ENCODE measurements around the gene EYA2. TPM values are rescaled to one million over a fixed set of nuclear protein-coding genes. Genes with fewer than 3 reads are reported as not detected.

EYA2 gene
- total and polyA plus RNA-seq, 11 donors = 0.30 to 4.2 (median 0.70) TPM

GRCh38 chr20:47125758-47126591, 231.3 kb downstream of the EYA2 start:
- DNase-seq (peak in 1 of 5 donors; percentile 41), ATAC-seq (peak in 3 of 4 donors; percentile 29 to 56 (median 55))
- Histone ChIP-seq H3K36me3 (no peaks in the 10 kb centered on the region), H3K4me1 (peaks cover 0 to 42% (median 19%) of the 10 kb centered on the region in 12 donors), H3K27ac (peak overlapping the region in 8 of 12 donors; percentile 37 to 93 (median 54)), H3K27me3 (no peaks in the 10 kb centered on the region), H3K9me3 (no peaks in the 10 kb centered on the region), H3K4me3 (no peak overlapping the region)
- TF ChIP-seq POLR2A (IDR thresholded peaks at IDR 0.05) (no peak), CTCF (IDR thresholded peaks at IDR 0.05) (no peak)
- 73 to 78% (median 74%) methylated on average over 14 to 20 of the region's 20 CpGs for WGBS, 4 donors
- intact Hi-C loops (cut with DNase I) = no loop called here

- no peaks in the 10 kb centered on the region for H3K27me3 ChIP-seq
- ATAC-seq = no peak
- H3K36me3 ChIP-seq = no peaks in the 10 kb centered on the region
- intact Hi-C loops (cut with DNase I) = no loop called here
- no peak overlapping the region for H3K27ac ChIP-seq
- H3K9me3 ChIP-seq = no peaks in the 10 kb centered on the region
- TF ChIP-seq CTCF (IDR thresholded peaks at IDR 0.05) (no peak), POLR2A (IDR thresholded peaks at IDR 0.05) (no peak)
- WGBS, 4 donors = 82 to 89% (median 87%) methylated on average over 5 of the region's 5 CpGs
- no peak for DNase-seq
- no peak overlapping the region for H3K4me3 ChIP-seq
- H3K4me1 ChIP-seq = peaks cover 0 to 42% (median 19%) of the 10 kb centered on the region in 12 donors
These were observed 232.1 kb downstream of the EYA2 start for GRCh38 chr20:47126709-47127108.

GRCh38 chr20:47127546-47127945, 232.9 kb downstream of the EYA2 start:
- 72 to 80% (median 79%) methylated on average over 5 of the region's 5 CpGs for WGBS, 4 donors
- H3K27ac ChIP-seq = peak overlapping the region in 1 of 12 donors; percentile 30
- ATAC-seq = no peak

More at GRCh38 chr20:47127546-47127945, 232.9 kb downstream of the EYA2 start:
- intact Hi-C loops (cut with DNase I) = no loop called here
- Histone ChIP-seq H3K4me3 (no peak overlapping the region), H3K9me3 (no peaks in the 10 kb centered on the region), H3K36me3 (no peaks in the 10 kb centered on the region), H3K4me1 (peaks cover 0 to 42% (median 19%) of the 10 kb centered on the region in 12 donors), H3K27me3 (no peaks in the 10 kb centered on the region)
- no peak for DNase-seq
- no peak for TF ChIP-seq POLR2A (IDR thresholded peaks at IDR 0.05)
- TF ChIP-seq CTCF (IDR thresholded peaks at IDR 0.05) = no peak

Measured in heart left ventricle (tissue), 16 donors.